Heart left ventricle (tissue), 16 donors: ENCODE results near the gene GSTM5. TPM values are rescaled to one million over a fixed set of nuclear protein-coding genes. Genes with fewer than 3 reads are reported as not detected.
"Not testable (repeated sequence)": the region's sequence is repeated elsewhere in the genome, so short reads cannot be mapped to it uniquely, and the experiment has no call there.

Experiments
- ATAC-seq, 4 donors: fragments of 200-7000 bp; cut with Tn5 transposase; one replicate each; pipeline ENCODE4 v1.9.1; 2020 to 2022; ENCODE audit warnings: moderate library complexity in 4 of 4, mild to moderate bottlenecking in 3 of 4, moderate number of reproducible peaks in 1 of 4
- DNase-seq, 5 donors: peaks; one replicate each; pipeline ENCODE4 v3.0.0-alpha.2; 2020
- H3K27ac ChIP-seq, 12 donors: fragments of 200-600 bp; sonication (generic) in 4 of 12; one replicate each; pipeline versions ENCODE4 v1.5.0 to v1.8.0; 2016 to 2022; ENCODE audit warnings: mild to moderate bottlenecking in 2 of 12
- H3K27me3 ChIP-seq, 9 donors: fragments of 200-600 bp; sonication (generic) in 2 of 9; one replicate each; pipeline versions ENCODE4 v1.5.1 to v1.8.0; 2016 to 2022; ENCODE audit warnings: mild to moderate bottlenecking in 3 of 9
- H3K36me3 ChIP-seq, 9 donors: fragments of 200-600 bp; sonication (generic) in 2 of 9; one replicate each; pipeline versions ENCODE4 v1.5.0 to v1.8.0; 2018 to 2022; ENCODE audit warnings: mild to moderate bottlenecking in 2 of 9
- H3K4me1 ChIP-seq, 12 donors: fragments of 200-600 bp; sonication (generic) in 4 of 12; one replicate each; pipeline versions ENCODE4 v1.5.0 to v1.8.0; 2016 to 2022; ENCODE audit warnings: mild to moderate bottlenecking in 3 of 12
- H3K4me3 ChIP-seq, 12 donors: fragments of 200-600 bp; sonication (generic) in 4 of 12; one replicate each; pipeline versions ENCODE4 v1.5.0 to v1.8.0; 2017 to 2022; ENCODE audit warnings: mild to moderate bottlenecking in 9 of 12, moderate library complexity in 4 of 12
- H3K9me3 ChIP-seq, 12 donors: fragments of 200-600 bp; sonication (generic) in 4 of 12; one replicate each; pipeline versions ENCODE4 v1.5.0 to v1.8.0; 2016 to 2022; ENCODE audit warnings: mild to moderate bottlenecking in 1 of 12
- CTCF ChIP-seq, 12 donors: fragments of 200-600 bp; sonication (generic) in 4 of 12; IDR thresholded peaks; one replicate each; pipeline versions ENCODE4 v1.5.0 to v1.8.0; 2018 to 2022; ENCODE audit warnings: antibody characterized with exemption in 12 of 12, mild to moderate bottlenecking in 5 of 12
- POLR2A ChIP-seq, 2 donors: fragments of 450-650 bp; IDR thresholded peaks; one replicate each; pipeline ENCODE4 v1.6.1; 2017; ENCODE audit warnings: antibody characterized with exemption in 2 of 2, mild to moderate bottlenecking in 2 of 2, moderate library complexity in 2 of 2
- WGBS, 4 donors: extraction: QIAGEN DNeasy Blood & Tissue Kit in 2 of 4; methylation state at CpG; one replicate each; pipeline versions ENCODE4 v1.1.5 to v1.1.7; 2013 to 2018; 5-methylcytosine and 5-hydroxymethylcytosine counted together
- intact Hi-C, 10 donors: fragments of 100-400 bp; cut with DNase I; formaldehyde crosslinking; loops; one replicate each; pipeline versions ENCODE4 v1.11.1 to v1.14.2; 2022
- polyA plus RNA-seq, 2 donors: library from polyadenylated mRNA; stranded (reverse); fragments of 200-250 nt; gene quantifications; one replicate each; pipeline ENCODE4 v1.2.3, GENCODE V29; 2013
- total RNA-seq, 9 donors: library from RNA; depleted of rRNA in 2 of 9; stranded (reverse); fragments of >200 nt in 2 of 9; fragmentation: NEBNext Ultra II Directional in 3 of 9; extraction: Animal tissue kit (Norgen Biotek cat#: 25700) in 3 of 9; gene quantifications; one replicate each; pipeline versions ENCODE4 v1.1.0 to v1.2.4, GENCODE V29; 2016 to 2023
- donor health status: ischemic (EF 13 %, LVEDD 7.1; RV severe dilation, severe dysfunction).
- donor health status: healthy with polysubstance abuse.
- donor health status: DM: no; HTN: yes; CAD: no.
- donor health status: DM: no; HTN: no; CAD: no.
- donor health status: ischemic (EF 25% LVEDD 6.9; RV normal size, moderate dysfunction).
- donor health status: ischemic (EF 25% LVEDD 5.7; RV mildly dilated, moderate dysfunction).
- donor health status: healthy.
- donor health status: DM: yes; HTN: yes; CAD: no.
- donor health status: ischemic (EF 35%, LVEDD 5.7; RV mildly dilated, moderate dysfunction).
- donor health status: nonischemic (EF 11% LVEDD 7.7; RV severe dilation, severe dysfunction).
- donor health status: DM: yes; HTN: yes; CAD: no.
- donor health status: PGD.
- donor health status: ischemic (EF 29% LVEDD 5.4; RV normal size, mild dysfunction).
- donor health status: nonischemic (EF 23%, LVEDD 6.1; RV moderate dilation, normal function).

GSTM5 gene
- total and polyA plus RNA-seq, 11 donors, result 0.49 to 9.0 (median 2.1) TPM; not detected in 1

- H3K4me3 ChIP-seq, result peak overlapping the region; percentile 28 to 88 (median 66)
- H3K27me3 ChIP-seq, result peaks cover 0 to 10% (median 0%) of the 10 kb centered on the region in 9 donors
- peaks cover 0 to 27% (median 18%) of the 10 kb centered on the region in 9 donors for H3K36me3 ChIP-seq
- WGBS, 4 donors, result 0 to 2% (median 1%) methylated on average over 23 to 86 of the region's 86 CpGs
- H3K9me3 ChIP-seq, result no peaks in the 10 kb centered on the region
- H3K27ac ChIP-seq, result peak overlapping the region in 11 of 12 donors; percentile 5 to 84 (median 64)
- no peak for TF ChIP-seq CTCF (IDR thresholded peaks at IDR 0.05)
- TF ChIP-seq POLR2A (IDR thresholded peaks at IDR 0.05), result peak; percentile 59 to 83
- peaks cover 0 to 17% (median 12%) of the 10 kb centered on the region in 12 donors for H3K4me1 ChIP-seq
- peak; percentile 94 to 99 (median 98) for ATAC-seq
- intact Hi-C loops, result loop anchor here in 1 of 10 donors (5.0 kb wide), 1 partner anchor 32 kb away; no protein-coding TSS in a partner anchor
- peak; percentile 77 to 92 (median 80) for DNase-seq
Observed at GRCh38 chr1:109739738-109740614, 27.9 kb downstream of the GSTM5 start.

DNA sequence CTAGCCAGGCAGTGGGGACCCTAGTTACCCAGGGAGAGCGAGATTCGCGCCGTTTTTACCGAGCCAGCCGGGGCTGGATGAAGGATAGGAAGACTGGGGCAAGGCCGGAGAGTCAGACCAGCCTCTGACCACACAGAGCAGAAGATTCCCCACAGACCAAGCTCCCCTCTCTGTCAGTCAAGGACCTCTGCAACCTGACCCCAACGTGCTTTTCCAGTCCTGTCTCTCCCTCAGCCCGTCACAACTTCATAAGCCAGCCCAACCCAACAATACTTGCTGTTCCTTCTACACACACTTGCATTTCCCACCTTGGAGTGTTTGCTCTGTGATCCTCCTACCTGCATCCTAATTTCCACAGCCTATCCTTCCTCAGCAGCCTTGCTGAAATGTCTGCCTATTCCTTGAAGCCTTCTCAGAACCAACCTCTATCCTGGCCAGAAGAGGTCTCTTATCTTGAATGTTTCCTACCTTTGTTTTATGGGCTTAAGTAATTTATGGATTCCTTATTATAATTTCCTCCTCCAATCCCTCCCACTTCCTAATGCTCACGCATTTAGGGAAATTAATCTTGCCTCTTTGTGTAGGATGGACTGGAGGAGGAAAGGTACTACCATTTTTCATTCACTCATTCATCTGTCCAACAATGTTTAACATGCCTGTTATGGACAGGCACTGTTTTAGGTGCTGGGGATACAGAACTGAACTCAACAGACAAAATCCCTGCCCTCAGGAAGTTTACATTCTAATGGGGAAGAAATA is 28.7 kb downstream of the GSTM5 start, which contains the start of gene GSTM3:
Gene GSTM3, minus strand, starts transcription at position 424 of the 759 bp plus-strand sequence. CDS start 751 bp downstream, outside the sequence.
- H3K4me3 ChIP-seq, result peak within 1 kb of the TSS; percentile 28 to 88 (median 66)
- no peaks in the 10 kb centered on the region for H3K9me3 ChIP-seq
- intact Hi-C loops, result no loop called here
- WGBS, 4 donors, result 4 to 9% (median 7%) methylated on average over 8 to 10 of the region's 10 CpGs
- peaks cover 0 to 10% (median 0%) of the 10 kb centered on the region in 9 donors for H3K27me3 ChIP-seq
- ATAC-seq (peak in 2 of 4 donors; percentile 10 to 20), DNase-seq (no peak)
- peaks cover 0 to 25% (median 18%) of the 10 kb centered on the region in 9 donors for H3K36me3 ChIP-seq
- TF ChIP-seq CTCF (IDR thresholded peaks at IDR 0.05) (no peak), POLR2A (IDR thresholded peaks at IDR 0.05) (no peak)
- H3K4me1 ChIP-seq, result peaks cover 0 to 17% (median 12%) of the 10 kb centered on the region in 12 donors
- peak within 1 kb of the TSS in 11 of 12 donors; percentile 5 to 84 (median 64) for H3K27ac ChIP-seq

- DNase-seq, H3K27me3 ChIP-seq, H3K36me3 ChIP-seq, H3K4me1 ChIP-seq, H3K4me3 ChIP-seq, H3K27ac ChIP-seq, ATAC-seq, intact Hi-C loops, H3K9me3 ChIP-seq: not testable (repeated sequence)
- WGBS, 4 donors, result 89 to 95% (median 92%) methylated on average over 8 to 10 of the region's 10 CpGs
Observed at GRCh38 chr1:109748311-109748710, 36.3 kb downstream of the GSTM5 start.

DNA sequence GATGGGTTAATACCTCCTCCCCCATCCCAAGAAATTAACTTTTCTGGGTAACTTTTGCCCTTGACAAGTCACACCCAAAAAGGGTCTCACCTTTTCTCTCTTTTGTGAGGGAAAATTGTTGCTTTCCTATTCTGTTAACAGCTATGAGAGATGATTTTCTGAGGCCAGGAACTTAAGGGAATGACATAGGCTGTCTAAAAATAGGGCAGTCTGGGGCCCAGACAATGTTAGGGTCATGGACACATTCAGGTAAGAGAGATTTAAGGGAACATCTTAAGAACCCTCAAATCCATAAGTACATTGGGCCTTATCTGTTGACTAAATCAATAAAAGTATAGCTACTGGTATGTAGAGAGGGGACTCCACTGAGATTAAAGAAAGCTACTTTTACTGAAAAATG is 37.2 kb downstream of the GSTM5 start:
- H3K27ac ChIP-seq, result no peak overlapping the region
- DNase-seq (no peak), ATAC-seq (peak in 2 of 4 donors; percentile 39 to 50)
- no peak for TF ChIP-seq CTCF (IDR thresholded peaks at IDR 0.05)
- TF ChIP-seq POLR2A (IDR thresholded peaks at IDR 0.05), result no peak
- intact Hi-C loops, result no loop called here
- no peaks in the 10 kb centered on the region for H3K27me3 ChIP-seq
- no peaks in the 10 kb centered on the region for H3K9me3 ChIP-seq
- H3K4me3 ChIP-seq, result no peak overlapping the region
- H3K4me1 ChIP-seq, result peaks cover 0 to 8% (median 0%) of the 10 kb centered on the region in 12 donors
- no peaks in the 10 kb centered on the region for H3K36me3 ChIP-seq
